Esophagus (tissue), 2 donors: ENCODE measurements around the gene SCN8A. TPM values are rescaled to one million over a fixed set of nuclear protein-coding genes. Genes with fewer than 3 reads are reported as not detected.
A peak's percentile ranks its signal among the peaks of the same experiment; 100 is the strongest.
"Not testable (repeated sequence)": the region's sequence is repeated elsewhere in the genome, so short reads cannot be mapped to it uniquely, and the experiment has no call there.

Source experiments
- H3K27ac ChIP-seq, 2 donors: one replicate each; pipeline ENCODE4 v1.5.1; 2013; ENCODE audit warnings: low read depth in 2 of 2, mild to moderate bottlenecking in 2 of 2, inconsistent platforms in 1 of 2, low read length in 1 of 2, moderate library complexity in 1 of 2
- H3K27me3 ChIP-seq, 2 donors: one replicate each; pipeline ENCODE4 v1.6.1; 2013; ENCODE audit warnings: low read length in 2 of 2, control low read depth in 1 of 2, mild to moderate bottlenecking in 1 of 2; ENCODE audit not compliant: insufficient read depth in 2 of 2, control insufficient read depth in 1 of 2
- H3K36me3 ChIP-seq, 2 donors: one replicate each; pipeline ENCODE4 v1.6.1; 2013; ENCODE audit warnings: low read length in 1 of 2; ENCODE audit not compliant: control insufficient read depth in 2 of 2, insufficient read depth in 2 of 2
- H3K4me1 ChIP-seq, 2 donors: one replicate each; pipeline ENCODE4 v1.6.1; 2013; ENCODE audit warnings: low read length in 1 of 2; ENCODE audit not compliant: control insufficient read depth in 2 of 2, insufficient read depth in 2 of 2
- H3K4me3 ChIP-seq, 2 donors: one replicate each; pipeline ENCODE4 v1.5.1; 2013; ENCODE audit warnings: low read length in 2 of 2, mild to moderate bottlenecking in 2 of 2, low read depth in 1 of 2, moderate library complexity in 1 of 2
- H3K9me3 ChIP-seq, 2 donors: one replicate each; pipeline ENCODE4 v1.6.1; 2013; ENCODE audit warnings: mild to moderate bottlenecking in 2 of 2, low read depth in 1 of 2, low read length in 1 of 2, moderate library complexity in 1 of 2; ENCODE audit not compliant: control insufficient read depth in 2 of 2, insufficient read depth in 1 of 2
- WGBS, 2 donors: extraction: QIAGEN DNeasy Blood & Tissue Kit; methylation state at CpG; one replicate each; pipeline ENCODE4 v1.1.7; 2013; 5-methylcytosine and 5-hydroxymethylcytosine counted together
- polyA plus RNA-seq, 2 donors: library from polyadenylated mRNA; stranded (reverse); fragments of 200-250 nt; gene quantifications; one replicate each; pipeline ENCODE4 v1.2.3, GENCODE V29; 2013
- donor health status: healthy with polysubstance abuse.
- donor health status: Bipolar disorder and iron deficiency.

Gene SCN8A
- polyA plus RNA-seq, 2 donors: 0.09 to 0.14 TPM

GRCh38 chr12:51590347-51591015, 552 bp upstream of the SCN8A start:
- H3K27ac ChIP-seq: no peak overlapping the region
- H3K36me3 ChIP-seq: no peaks in the 10 kb centered on the region
- H3K4me3 ChIP-seq: peak overlapping the region; percentile 53 to 67
- peaks cover 3 to 4% of the 10 kb centered on the region in 2 donors for H3K27me3 ChIP-seq
- H3K4me1 ChIP-seq: peaks cover 0 to 6% of the 10 kb centered on the region in 2 donors
- no peaks in the 10 kb centered on the region for H3K9me3 ChIP-seq
- WGBS, 2 donors: 2 to 3% methylated on average over 52 to 67 of the region's 67 CpGs

GRCh38 chr12:51592034-51592705, 1.1 kb downstream of the SCN8A start:
- H3K4me1 ChIP-seq: peaks cover 0 to 6% of the 10 kb centered on the region in 2 donors
- no peak overlapping the region for H3K4me3 ChIP-seq
- no peak overlapping the region for H3K27ac ChIP-seq
- H3K27me3 ChIP-seq: peaks cover 3 to 4% of the 10 kb centered on the region in 2 donors
- H3K9me3 ChIP-seq: no peaks in the 10 kb centered on the region
- H3K36me3 ChIP-seq: no peaks in the 10 kb centered on the region
- 7 to 9% methylated on average over 11 of the region's 11 CpGs for WGBS, 2 donors

GRCh38 chr12:51593021-51593420, 2.0 kb downstream of the SCN8A start:
- WGBS, 2 donors: 77 to 84% methylated on average over 2 of the region's 2 CpGs
- Histone ChIP-seq H3K4me3 (no peak overlapping the region), H3K36me3 (no peaks in the 10 kb centered on the region), H3K27ac (no peak overlapping the region), H3K9me3 (no peaks in the 10 kb centered on the region), H3K27me3 (peaks cover 3 to 4% of the 10 kb centered on the region in 2 donors), H3K4me1 (peaks cover 0 to 6% of the 10 kb centered on the region in 2 donors)

- WGBS, 2 donors: 6 to 12% methylated on average over 5 of the region's 5 CpGs
- Histone ChIP-seq H3K36me3 (no peaks in the 10 kb centered on the region), H3K4me1 (peaks cover 0 to 6% of the 10 kb centered on the region in 2 donors), H3K4me3 (no peak overlapping the region), H3K9me3 (no peaks in the 10 kb centered on the region), H3K27me3 (peaks cover 3 to 4% of the 10 kb centered on the region in 2 donors), H3K27ac (no peak overlapping the region)
Measured at GRCh38 chr12:51593539-51593938, 2.5 kb downstream of the SCN8A start.

GRCh38 chr12:51598156-51598555, 7.1 kb downstream of the SCN8A start:
- Histone ChIP-seq H3K9me3 (no peaks in the 10 kb centered on the region), H3K36me3 (no peaks in the 10 kb centered on the region), H3K27ac (no peak overlapping the region), H3K4me1 (no peaks in the 10 kb centered on the region), H3K4me3 (no peak overlapping the region), H3K27me3 (peaks cover 0 to under 1% of the 10 kb centered on the region in 2 donors)
- WGBS, 2 donors: 66 to 70% methylated on average over 4 of the region's 4 CpGs

GRCh38 chr12:51600721-51601120, 9.7 kb downstream of the SCN8A start:
- H3K27ac ChIP-seq: no peak overlapping the region
- 60 to 71% methylated on average over 1 of the region's 1 CpG for whole genome bisulfite sequencing, 2 donors

GRCh38 chr12:51601241-51601640, 10.2 kb downstream of the SCN8A start:
- no peak overlapping the region for H3K27ac ChIP-seq
- H3K36me3 ChIP-seq: no peaks in the 10 kb centered on the region
- H3K27me3 ChIP-seq: no peaks in the 10 kb centered on the region
- no peak overlapping the region for H3K4me3 ChIP-seq
- H3K9me3 ChIP-seq: no peaks in the 10 kb centered on the region
- no peaks in the 10 kb centered on the region for H3K4me1 ChIP-seq

More at GRCh38 chr12:51600721-51601120, 9.7 kb downstream of the SCN8A start:
- no peaks in the 10 kb centered on the region for H3K27me3 ChIP-seq
- no peaks in the 10 kb centered on the region for H3K36me3 ChIP-seq
- no peaks in the 10 kb centered on the region for H3K4me1 ChIP-seq
- H3K4me3 ChIP-seq: no peak overlapping the region
- no peaks in the 10 kb centered on the region for H3K9me3 ChIP-seq

- not testable (repeated sequence) for H3K27ac ChIP-seq, H3K4me3 ChIP-seq, H3K4me1 ChIP-seq, H3K27me3 ChIP-seq, H3K9me3 ChIP-seq, H3K36me3 ChIP-seq
- WGBS, 2 donors: 69 to 76% methylated on average over 1 of the region's 1 CpG
Measured at GRCh38 chr12:51605896-51606295, 14.9 kb downstream of the SCN8A start.

GRCh38 chr12:51607197-51607596, 16.2 kb downstream of the SCN8A start:
- not testable (repeated sequence) for H3K27me3 ChIP-seq, H3K27ac ChIP-seq, H3K36me3 ChIP-seq, H3K9me3 ChIP-seq, H3K4me1 ChIP-seq, H3K4me3 ChIP-seq
- WGBS, 2 donors: 86 to 90% methylated on average over 2 of the region's 2 CpGs

- 68 to 82% methylated on average over 4 of the region's 4 CpGs for WGBS, 2 donors
- Histone ChIP-seq H3K9me3 (no peaks in the 10 kb centered on the region), H3K27ac (no peak overlapping the region), H3K27me3 (no peaks in the 10 kb centered on the region), H3K4me1 (no peaks in the 10 kb centered on the region), H3K4me3 (no peak overlapping the region), H3K36me3 (no peaks in the 10 kb centered on the region)
Measured at GRCh38 chr12:51620448-51620847, 29.4 kb downstream of the SCN8A start.
